SK-N-SH (cell line): Measurements from ENCODE around the gene TAX1BP1. TPM values are rescaled to one million over a fixed set of nuclear protein-coding genes. Genes with fewer than 3 reads are reported as not detected.

Source experiments
- CTCF ChIA-PET: fragments of 300-600, 350-600 bp; formaldehyde crosslinking; extraction: SDS; loops from one replicate; lab custom pipeline; 2021; lab: Yijun Ruan, JAX
- POLR2A ChIA-PET: fragments of 350-600 bp; sonication (Branson Sonifier 250); formaldehyde crosslinking; extraction: SDS; loops from one replicate; lab custom pipeline; 2020; ENCODE audit warnings: antibody characterized with exemption, inconsistent platforms; lab: Yijun Ruan, JAX
- DNase-seq: peaks from one replicate; pipeline ENCODE4 v3.0.0; 2012
- H2AFZ ChIP-seq: fragments of 200-600 bp; sonication (generic); 2 replicates; pipeline ENCODE4 v1.8.1; 2016; ENCODE audit warnings: antibody characterized with exemption, mild to moderate bottlenecking, low read depth
- H3F3A ChIP-seq: fragments of 200-600 bp; sonication (generic); replicated peaks from 2 replicates; pipeline ENCODE3; 2016; ENCODE audit warnings: antibody characterized with exemption, mild to moderate bottlenecking; ENCODE audit not compliant: insufficient read depth
- H3K27ac ChIP-seq, 2 experiments: fragments of 200-500 bp in 1 of 2; fragments of 200-600 bp in 1 of 2; sonication (Bioruptor generic) in 1 of 2; sonication (generic), shearing (Covaris generic) in 1 of 2; 2 replicates each; pipeline versions ENCODE4 v1.5.1 to v1.6.1; 2014 to 2016; ENCODE audit warnings: low read depth in 2 of 2, inconsistent platforms in 1 of 2, low read length in 1 of 2, mild to moderate bottlenecking in 1 of 2, mixed read lengths in 1 of 2
- H3K27me3 ChIP-seq: fragments of 200-600 bp; sonication (generic), shearing (Covaris generic); 2 replicates; pipeline ENCODE4 v1.6.1; 2016; ENCODE audit warnings: mixed run types; ENCODE audit not compliant: insufficient read depth
- H3K36me3 ChIP-seq, 2 experiments: fragments of 200-500 bp in 1 of 2; fragments of 200-600 bp in 1 of 2; sonication (Bioruptor generic) in 1 of 2; sonication (generic) in 1 of 2; replicated peaks in 1 of 2; 2 replicates each; pipeline versions ENCODE3 to v1.5.1; 2014 to 2016; ENCODE audit warnings: low read length in 1 of 2, mild to moderate bottlenecking in 1 of 2; ENCODE audit not compliant: insufficient read depth in 2 of 2, control insufficient read depth in 1 of 2
- H3K4me1 ChIP-seq, 2 experiments: fragments of 200-500 bp in 1 of 2; fragments of 200-600 bp in 1 of 2; sonication (Bioruptor generic) in 1 of 2; sonication (generic), shearing (Covaris generic) in 1 of 2; 2 replicates each; pipeline versions ENCODE4 v1.5.1 to v1.6.1; 2014 to 2016; ENCODE audit warnings: low read depth in 1 of 2, low read length in 1 of 2, mixed run types in 1 of 2; ENCODE audit not compliant: insufficient read depth in 2 of 2, control insufficient read depth in 1 of 2
- H3K4me2 ChIP-seq: fragments of 200-600 bp; sonication (generic), shearing (Covaris generic); 2 replicates; pipeline ENCODE4 v1.6.1; 2017; ENCODE audit warnings: mixed run types
- H3K4me3 ChIP-seq, 2 experiments: fragments of 200-500 bp in 1 of 2; fragments of 200-600 bp in 1 of 2; sonication (Bioruptor generic) in 1 of 2; sonication (generic), shearing (Covaris generic) in 1 of 2; 2 replicates each; pipeline versions ENCODE4 v1.5.1 to v1.8.1; 2014 to 2016; ENCODE audit warnings: low read depth in 2 of 2, inconsistent platforms in 1 of 2, low read length in 1 of 2, mild to moderate bottlenecking in 1 of 2, mixed read lengths in 1 of 2, moderate library complexity in 1 of 2
- H3K79me2 ChIP-seq: fragments of 200-600 bp; sonication (generic); 2 replicates; pipeline ENCODE4 v1.8.1; 2017; ENCODE audit warnings: mild to moderate bottlenecking; ENCODE audit not compliant: insufficient read depth
- H3K9ac ChIP-seq: fragments of 200-600 bp; sonication (generic); 2 replicates; pipeline ENCODE4 v1.6.1; 2017; ENCODE audit warnings: mixed run types
- H3K9me2 ChIP-seq: fragments of 200-600 bp; sonication (generic); 2 replicates; pipeline ENCODE4 v1.6.1; 2017; ENCODE audit warnings: mixed run types
- H3K9me3 ChIP-seq: fragments of 200-600 bp; sonication (generic); 2 replicates; pipeline ENCODE4 v1.6.1; 2017; ENCODE audit warnings: mixed run types, mild to moderate bottlenecking, moderate library complexity
- H4K20me1 ChIP-seq: fragments of 200-600 bp; sonication (generic); 2 replicates; pipeline ENCODE4 v1.6.1; 2017; ENCODE audit warnings: mild to moderate bottlenecking, mixed run types; ENCODE audit not compliant: insufficient read depth
- CTCF ChIP-seq: fragments of 200-600 bp; sonication (generic); IDR thresholded peaks from 2 replicates; pipeline ENCODE4 v1.6.1; 2017; ENCODE audit warnings: antibody characterized with exemption, mild to moderate bottlenecking, moderate library complexity
- ELF1 ChIP-seq: IDR thresholded peaks from 2 replicates; pipeline ENCODE4 v1.4.0; 2012
- FOSL2 ChIP-seq: IDR thresholded peaks from 2 replicates; pipeline ENCODE4 v1.4.0; 2012; ENCODE audit warnings: low read depth, mild to moderate bottlenecking, moderate library complexity, borderline replicate concordance
- JUND ChIP-seq: IDR thresholded peaks from 2 replicates; pipeline ENCODE4 v1.4.0; 2012
- POLR2AphosphoS5 ChIP-seq: IDR thresholded peaks from 2 replicates; pipeline ENCODE4 v1.6.1; 2012; ENCODE audit warnings: low read depth, low read length
- RAD21 ChIP-seq: IDR thresholded peaks from 2 replicates; pipeline ENCODE4 v1.6.1; 2012; ENCODE audit warnings: mild to moderate bottlenecking, low read length
- SMC3 ChIP-seq: IDR thresholded peaks from 2 replicates; pipeline ENCODE4 v1.6.1; 2012; ENCODE audit warnings: low read depth, low read length, improper control_type of control experiment
- TCF12 ChIP-seq: IDR thresholded peaks from 2 replicates; pipeline ENCODE4 v1.4.0; 2012
- WGBS: methylation state at CpG from one replicate; pipeline ENCODE4 v1.1.6; 2017; ENCODE audit warnings: low lambda C conversion rate; 5-methylcytosine and 5-hydroxymethylcytosine counted together
- polyA plus RNA-seq, 3 experiments: library from polyadenylated mRNA; depleted of rRNA; stranded (reverse); fragments of >200 nt; gene quantifications; 2 replicates each; pipeline ENCODE4 v1.2.3, GENCODE V29; 2012
- TF ChIP-seq, protein P1 (sequence below): IDR thresholded peaks from 2 replicates; pipeline ENCODE4 v1.4.0; 2012; ENCODE audit warnings: low read depth
- TF ChIP-seq, protein P2 (sequence below): fragments of 150-350 bp; IDR thresholded peaks from 2 replicates; pipeline ENCODE4 v1.6.1; 2017; ENCODE audit warnings: antibody characterized with exemption, low read length, low read depth, borderline replicate concordance

TAX1BP1 gene
- polyA plus RNA-seq, 1 of the 3 experiments (the other 2 are of a cell fraction): 70.3 TPM

DNA sequence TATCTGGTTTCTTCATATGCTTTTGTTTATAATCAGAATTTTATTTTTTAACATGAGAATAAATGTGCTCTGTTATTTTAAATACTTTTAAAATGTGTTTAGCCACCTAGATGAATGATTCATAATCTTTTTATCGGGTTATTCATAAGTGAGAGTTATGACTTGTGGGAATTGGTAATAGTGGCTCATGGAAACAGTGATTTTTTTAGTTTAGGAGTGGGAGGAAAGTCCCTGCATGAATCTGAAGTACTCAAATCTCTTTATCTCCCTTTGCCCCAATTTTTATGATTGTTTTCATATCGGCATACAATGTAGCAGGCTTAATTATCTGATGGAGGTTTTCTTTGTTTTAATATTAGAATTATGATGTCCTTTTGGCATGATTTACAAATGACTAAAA lies 42.9 kb downstream of the TAX1BP1 start:
- H3K4me1 ChIP-seq: peaks cover 5 to 15% of the 10 kb centered on the region in 2 experiments; a peak in 2 of 4 replicates
- no peak overlapping the region for H3K4me3 ChIP-seq
- DNase-seq: no peak
- CTCF ChIA-PET: interaction anchor here (0.7 to 1.5 kb wide), 9 partner anchors 8 to 587 kb away, joined by 3 to 5 read pairs (median 3); no protein-coding TSS in a partner anchor
- H3K9me2 ChIP-seq: no peaks in the 10 kb centered on the region
- TF ChIP-seq, protein P1, sequence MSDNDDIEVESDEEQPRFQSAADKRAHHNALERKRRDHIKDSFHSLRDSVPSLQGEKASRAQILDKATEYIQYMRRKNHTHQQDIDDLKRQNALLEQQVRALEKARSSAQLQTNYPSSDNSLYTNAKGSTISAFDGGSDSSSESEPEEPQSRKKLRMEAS: no peak
- TF ChIP-seq POLR2AphosphoS5 (no peak), FOSL2 (peak; percentile 40; the same call in 1 of the 2 replicates), JUND (peak; percentile 12; the same call in 1 of the 2 replicates)
- H3K4me2 ChIP-seq: peak overlapping the region; percentile 47
- H2AFZ ChIP-seq: no peak overlapping the region
- H3K27ac ChIP-seq: peak overlapping the region; percentile 3 to 60; a peak in 3 of 4 replicates
- 8% methylated on average over 2 of the region's 2 CpGs for WGBS
- no peaks in the 10 kb centered on the region for H3K9me3 ChIP-seq
- peaks cover 29% of the 10 kb centered on the region for H4K20me1 ChIP-seq
- H3K9ac ChIP-seq: peak overlapping the region; percentile 5; the same call in 1 of the 2 replicates
- POLR2A ChIA-PET: no interaction called here
- peaks cover 26% of the 10 kb centered on the region for H3F3A ChIP-seq
- no peaks in the 10 kb centered on the region for H3K27me3 ChIP-seq
- peaks cover 47 to 49% of the 10 kb centered on the region in 2 experiments for H3K36me3 ChIP-seq
- peaks cover 34% of the 10 kb centered on the region for H3K79me2 ChIP-seq

GRCh38 chr7:27784399-27785053 lies 44.6 kb downstream of the TAX1BP1 start:
- TF ChIP-seq SMC3 (peak; percentile 46; the same call in 1 of the 2 replicates), RAD21 (peak; percentile 56), TCF12 (no peak), CTCF (peak; percentile 93)
- peaks cover 26% of the 10 kb centered on the region for H3F3A ChIP-seq
- no peaks in the 10 kb centered on the region for H3K9me2 ChIP-seq
- H3K27ac ChIP-seq: no peak overlapping the region
- H3K4me2 ChIP-seq: no peak overlapping the region
- ChIA-PET CTCF (interaction anchor here (0.7 to 3.4 kb wide), 16 partner anchors 10 to 1193 kb away, joined by 3 to 22 read pairs (median 4); partner anchors contain the start of gene TAX1BP1), POLR2A (no interaction called here)
- no peaks in the 10 kb centered on the region for H3K27me3 ChIP-seq
- no peaks in the 10 kb centered on the region for H3K9me3 ChIP-seq
- peaks cover 22% of the 10 kb centered on the region for H4K20me1 ChIP-seq
- no peak overlapping the region for H3K9ac ChIP-seq
- WGBS: 52% methylated on average over 6 of the region's 6 CpGs
- H3K4me3 ChIP-seq: no peak overlapping the region
- peaks cover 5 to 15% of the 10 kb centered on the region in 2 experiments; a peak in 2 of 4 replicates for H3K4me1 ChIP-seq
- H2AFZ ChIP-seq: no peak overlapping the region
- H3K79me2 ChIP-seq: peaks cover 23% of the 10 kb centered on the region
- H3K36me3 ChIP-seq: peaks cover 53 to 55% of the 10 kb centered on the region in 2 experiments
- peak; percentile 40 for DNase-seq

- TF ChIP-seq ELF1: no peak
- TF ChIP-seq, protein P2, sequence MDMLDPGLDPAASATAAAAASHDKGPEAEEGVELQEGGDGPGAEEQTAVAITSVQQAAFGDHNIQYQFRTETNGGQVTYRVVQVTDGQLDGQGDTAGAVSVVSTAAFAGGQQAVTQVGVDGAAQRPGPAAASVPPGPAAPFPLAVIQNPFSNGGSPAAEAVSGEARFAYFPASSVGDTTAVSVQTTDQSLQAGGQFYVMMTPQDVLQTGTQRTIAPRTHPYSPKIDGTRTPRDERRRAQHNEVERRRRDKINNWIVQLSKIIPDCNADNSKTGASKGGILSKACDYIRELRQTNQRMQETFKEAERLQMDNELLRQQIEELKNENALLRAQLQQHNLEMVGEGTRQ: no peak
- DNase-seq: no peak
- Histone ChIP-seq H3K4me3 (no peak overlapping the region), H3K27ac (no peak overlapping the region), H3F3A (peaks cover 15% of the 10 kb centered on the region), H3K9ac (no peak overlapping the region), H3K4me2 (no peak overlapping the region), H3K79me2 (peaks cover 18% of the 10 kb centered on the region), H3K9me3 (no peaks in the 10 kb centered on the region), H3K4me1 (peaks cover 0 to 10% of the 10 kb centered on the region in 2 experiments; a peak in 2 of 4 replicates), H3K9me2 (no peaks in the 10 kb centered on the region), H3K36me3 (peaks cover 81 to 82% of the 10 kb centered on the region in 2 experiments), H4K20me1 (peaks cover 7% of the 10 kb centered on the region), H3K27me3 (no peaks in the 10 kb centered on the region), H2AFZ (no peak overlapping the region)
- ChIA-PET CTCF (interaction anchor here (0.7 to 2.7 kb wide), 3 partner anchors 14 to 1450 kb away, joined by 3 to 12 read pairs (median 3); no protein-coding TSS in a partner anchor), POLR2A (no interaction called here)
Measured at GRCh38 chr7:27788437-27788836, 48.5 kb downstream of the TAX1BP1 start.
